Ascending aorta (tissue), 2 donors: ENCODE data around the gene DDX24. TPM values are rescaled to one million over a fixed set of nuclear protein-coding genes. Genes with fewer than 3 reads are reported as not detected.
A peak's percentile ranks its signal among the peaks of the same experiment; 100 is the strongest.

Source experiments
- DNase-seq, 2 donors: peaks; one replicate each; pipeline ENCODE4 v3.0.0-alpha.2; 2019; ENCODE audit warnings: low spot score in 2 of 2
- H3K27ac ChIP-seq, 2 donors: fragments of 200-600 bp; sonication (generic); one replicate each; pipeline ENCODE4 v1.5.1; 2016 to 2017; ENCODE audit warnings: mild to moderate bottlenecking in 1 of 2
- H3K27me3 ChIP-seq: fragments of 200-600 bp; sonication (generic); one replicate; pipeline ENCODE4 v1.5.1; 2017
- H3K36me3 ChIP-seq, 2 donors: fragments of 200-600 bp; sonication (generic); one replicate each; pipeline ENCODE4 v1.5.1; 2016
- H3K4me1 ChIP-seq, 2 donors: fragments of 200-600 bp; sonication (generic); one replicate each; pipeline ENCODE4 v1.5.1; 2016 to 2017; ENCODE audit warnings: mild to moderate bottlenecking in 1 of 2
- H3K4me3 ChIP-seq, 2 donors: fragments of 200-600 bp; sonication (generic); one replicate each; pipeline ENCODE4 v1.5.1; 2016 to 2017; ENCODE audit warnings: mild to moderate bottlenecking in 1 of 2
- H3K9me3 ChIP-seq, 2 donors: fragments of 200-600 bp; sonication (generic); one replicate each; pipeline ENCODE4 v1.5.1; 2016
- intact Hi-C: fragments of 100-400 bp; cut with DNase I; formaldehyde crosslinking; loops from one replicate; pipeline ENCODE4 v1.15.1; 2023
- total RNA-seq: library from RNA; depleted of rRNA; stranded (reverse); fragments of >200 nt; gene quantifications from one replicate; pipeline ENCODE4 v1.1.0, GENCODE V29; 2016
- TF ChIP-seq, protein P1 (sequence below), 3 experiments: fragments of 200-600 bp in 2 of 3; fragments of 450-650 bp in 1 of 3; sonication (generic) in 2 of 3; IDR thresholded peaks; one replicate each; pipeline ENCODE4 v1.5.1; 2016 to 2019; ENCODE audit warnings: antibody characterized with exemption in 3 of 3, mild to moderate bottlenecking in 1 of 3, moderate library complexity in 1 of 3

Gene DDX24
- total RNA-seq, 1 donor from 2014 or later, result 104 TPM

DNA sequence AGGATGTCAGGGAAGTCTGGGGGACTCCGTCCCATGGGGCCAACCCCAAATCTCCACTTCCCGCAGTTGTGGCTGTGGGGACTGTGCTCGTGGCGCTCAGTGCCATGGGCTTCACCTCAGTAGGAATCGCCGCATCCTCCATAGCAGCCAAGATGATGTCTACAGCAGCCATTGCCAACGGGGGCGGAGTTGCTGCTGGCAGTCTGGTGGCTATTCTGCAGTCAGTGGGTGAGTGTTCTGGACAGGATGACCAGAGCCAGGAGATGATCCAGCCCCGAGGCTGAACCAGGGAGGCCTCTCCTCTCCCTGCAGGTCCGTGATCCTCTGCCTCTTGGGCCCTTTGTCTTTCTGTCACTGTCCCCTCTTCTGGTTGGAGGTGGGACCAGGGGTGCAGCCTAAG, 20.7 kb upstream of the DDX24 start:
- Histone ChIP-seq H3K27ac (no peak overlapping the region), H3K4me3 (no peak overlapping the region), H3K27me3 (no peaks in the 10 kb centered on the region), H3K4me1 (no peaks in the 10 kb centered on the region), H3K9me3 (no peaks in the 10 kb centered on the region), H3K36me3 (no peaks in the 10 kb centered on the region)
- no peak for DNase-seq
- TF ChIP-seq, protein P1, sequence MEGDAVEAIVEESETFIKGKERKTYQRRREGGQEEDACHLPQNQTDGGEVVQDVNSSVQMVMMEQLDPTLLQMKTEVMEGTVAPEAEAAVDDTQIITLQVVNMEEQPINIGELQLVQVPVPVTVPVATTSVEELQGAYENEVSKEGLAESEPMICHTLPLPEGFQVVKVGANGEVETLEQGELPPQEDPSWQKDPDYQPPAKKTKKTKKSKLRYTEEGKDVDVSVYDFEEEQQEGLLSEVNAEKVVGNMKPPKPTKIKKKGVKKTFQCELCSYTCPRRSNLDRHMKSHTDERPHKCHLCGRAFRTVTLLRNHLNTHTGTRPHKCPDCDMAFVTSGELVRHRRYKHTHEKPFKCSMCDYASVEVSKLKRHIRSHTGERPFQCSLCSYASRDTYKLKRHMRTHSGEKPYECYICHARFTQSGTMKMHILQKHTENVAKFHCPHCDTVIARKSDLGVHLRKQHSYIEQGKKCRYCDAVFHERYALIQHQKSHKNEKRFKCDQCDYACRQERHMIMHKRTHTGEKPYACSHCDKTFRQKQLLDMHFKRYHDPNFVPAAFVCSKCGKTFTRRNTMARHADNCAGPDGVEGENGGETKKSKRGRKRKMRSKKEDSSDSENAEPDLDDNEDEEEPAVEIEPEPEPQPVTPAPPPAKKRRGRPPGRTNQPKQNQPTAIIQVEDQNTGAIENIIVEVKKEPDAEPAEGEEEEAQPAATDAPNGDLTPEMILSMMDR (IDR thresholded peaks at IDR 0.05), result no peak
- intact Hi-C loops, result no loop called here

- Histone ChIP-seq H3K4me1 (no peaks in the 10 kb centered on the region), H3K27me3 (no peaks in the 10 kb centered on the region), H3K4me3 (no peak overlapping the region), H3K9me3 (no peaks in the 10 kb centered on the region), H3K27ac (no peak overlapping the region), H3K36me3 (no peaks in the 10 kb centered on the region)
- TF ChIP-seq, protein P1 (IDR thresholded peaks at IDR 0.05), result no peak
- intact Hi-C loops, result no loop called here
- DNase-seq, result peak in 1 of 2 donors; percentile 47
Measured at GRCh38 chr14:94100847-94101246, 19.8 kb upstream of the DDX24 start.

DNA sequence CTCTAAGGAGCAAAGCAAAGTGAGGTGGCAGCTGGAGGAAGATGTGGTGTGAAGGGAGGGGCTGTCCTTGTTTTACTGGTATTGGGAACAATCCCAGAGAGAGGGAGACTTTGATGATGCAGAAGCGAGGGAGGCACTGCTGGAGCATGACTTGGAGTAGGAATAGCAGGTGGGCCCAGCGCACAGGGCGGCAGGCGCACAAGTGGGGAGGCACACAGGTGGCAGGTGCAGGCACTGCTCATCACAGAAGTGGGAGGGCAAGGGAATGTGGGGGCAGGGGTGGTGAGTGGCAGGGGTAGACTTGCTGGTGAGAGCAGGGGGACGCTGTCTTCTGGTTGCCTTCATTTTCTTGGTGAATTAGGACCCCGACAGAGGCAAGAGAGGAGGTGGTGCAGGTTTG, 18.0 kb upstream of the DDX24 start:
- H3K27ac ChIP-seq, result no peak overlapping the region
- intact Hi-C loops, result no loop called here
- H3K4me3 ChIP-seq, result no peak overlapping the region
- no peaks in the 10 kb centered on the region for H3K4me1 ChIP-seq
- no peaks in the 10 kb centered on the region for H3K27me3 ChIP-seq
- no peaks in the 10 kb centered on the region for H3K9me3 ChIP-seq
- TF ChIP-seq, protein P1 (IDR thresholded peaks at IDR 0.05), result no peak
- no peaks in the 10 kb centered on the region for H3K36me3 ChIP-seq
- no peak for DNase-seq

- Histone ChIP-seq H3K4me3 (no peak overlapping the region), H3K9me3 (no peaks in the 10 kb centered on the region), H3K36me3 (no peaks in the 10 kb centered on the region), H3K27ac (no peak overlapping the region), H3K27me3 (no peaks in the 10 kb centered on the region), H3K4me1 (no peaks in the 10 kb centered on the region)
- intact Hi-C loops, result no loop called here
- TF ChIP-seq, protein P1 (IDR thresholded peaks at IDR 0.05), result no peak
- no peak for DNase-seq
Measured at GRCh38 chr14:94098326-94098992, 17.5 kb upstream of the DDX24 start.

GRCh38 chr14:94097091-94097490, 16.1 kb upstream of the DDX24 start:
- Histone ChIP-seq H3K9me3 (no peaks in the 10 kb centered on the region), H3K36me3 (no peaks in the 10 kb centered on the region), H3K27ac (no peak overlapping the region), H3K4me1 (no peaks in the 10 kb centered on the region), H3K27me3 (no peaks in the 10 kb centered on the region), H3K4me3 (no peak overlapping the region)
- no peak for DNase-seq
- TF ChIP-seq, protein P1 (IDR thresholded peaks at IDR 0.05), result no peak
- intact Hi-C loops, result no loop called here

DNA sequence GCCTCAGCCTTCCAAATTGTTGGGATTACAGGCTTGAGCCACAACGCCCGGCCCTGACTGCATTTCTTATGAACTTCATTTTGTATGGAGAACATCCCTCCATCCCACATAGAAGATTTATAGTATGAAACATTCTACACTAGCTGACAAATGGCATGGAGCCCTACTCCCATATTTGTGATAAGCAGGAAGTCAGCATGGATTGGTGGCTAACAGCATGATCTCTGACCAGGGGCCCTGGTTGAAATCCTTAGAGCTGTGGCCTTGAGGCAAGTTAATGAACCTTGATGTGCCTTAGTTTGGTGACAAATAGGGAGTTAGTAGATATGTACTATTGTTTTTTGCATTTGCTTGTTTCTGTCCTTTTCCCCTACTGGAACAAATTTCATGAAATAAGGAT, 12.4 kb upstream of the DDX24 start:
- no peak for DNase-seq
- Histone ChIP-seq H3K36me3 (no peaks in the 10 kb centered on the region), H3K27me3 (no peaks in the 10 kb centered on the region), H3K9me3 (no peaks in the 10 kb centered on the region), H3K27ac (no peak overlapping the region), H3K4me1 (no peaks in the 10 kb centered on the region), H3K4me3 (no peak overlapping the region)
- intact Hi-C loops, result no loop called here
- TF ChIP-seq, protein P1 (IDR thresholded peaks at IDR 0.05), result no peak
